ENCODE data around the gene GSG1L. TPM values are rescaled to one million over a fixed set of nuclear protein-coding genes. Genes with fewer than 3 reads are reported as not detected.
A peak's percentile ranks its signal among the peaks of the same experiment; 100 is the strongest.

The GSG1L gene
- total and polyA plus RNA-seq, 12 donors = 0.68 to 14.6 (median 3.4) TPM; not detected in 5

DNA sequence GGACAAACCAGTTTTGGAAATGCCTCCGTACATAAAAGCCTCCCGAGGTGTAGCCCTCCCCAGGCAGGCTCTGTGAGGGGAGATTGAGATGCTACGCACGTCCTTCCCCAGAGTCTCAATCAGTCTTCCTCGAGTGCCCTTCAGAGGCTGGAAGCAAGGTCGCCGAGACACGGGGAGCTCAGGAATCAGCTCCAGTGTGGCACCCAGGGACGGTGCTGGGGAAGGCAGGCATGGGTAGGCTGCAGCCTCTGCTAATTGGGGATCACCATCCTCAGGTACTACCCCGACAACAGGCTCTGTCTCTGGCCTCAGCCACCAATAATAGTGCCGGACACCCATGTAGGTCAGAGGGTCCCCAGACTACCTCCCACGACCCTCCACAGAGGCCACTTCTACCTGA is 28.1 kb upstream of the GSG1L start:
- 78 to 82% methylated on average over 12 of the region's 12 CpGs for WGBS, 2 donors
- Histone ChIP-seq H3K4me1 (no peaks in the 10 kb centered on the region), H3K27ac (no peak overlapping the region), H3K36me3 (peaks cover 0 to 8% (median 0%) of the 10 kb centered on the region in 9 donors), H3K9me3 (no peaks in the 10 kb centered on the region), H3K4me3 (no peak overlapping the region), H3K27me3 (no peaks in the 10 kb centered on the region)
- TF ChIP-seq, protein P1, sequence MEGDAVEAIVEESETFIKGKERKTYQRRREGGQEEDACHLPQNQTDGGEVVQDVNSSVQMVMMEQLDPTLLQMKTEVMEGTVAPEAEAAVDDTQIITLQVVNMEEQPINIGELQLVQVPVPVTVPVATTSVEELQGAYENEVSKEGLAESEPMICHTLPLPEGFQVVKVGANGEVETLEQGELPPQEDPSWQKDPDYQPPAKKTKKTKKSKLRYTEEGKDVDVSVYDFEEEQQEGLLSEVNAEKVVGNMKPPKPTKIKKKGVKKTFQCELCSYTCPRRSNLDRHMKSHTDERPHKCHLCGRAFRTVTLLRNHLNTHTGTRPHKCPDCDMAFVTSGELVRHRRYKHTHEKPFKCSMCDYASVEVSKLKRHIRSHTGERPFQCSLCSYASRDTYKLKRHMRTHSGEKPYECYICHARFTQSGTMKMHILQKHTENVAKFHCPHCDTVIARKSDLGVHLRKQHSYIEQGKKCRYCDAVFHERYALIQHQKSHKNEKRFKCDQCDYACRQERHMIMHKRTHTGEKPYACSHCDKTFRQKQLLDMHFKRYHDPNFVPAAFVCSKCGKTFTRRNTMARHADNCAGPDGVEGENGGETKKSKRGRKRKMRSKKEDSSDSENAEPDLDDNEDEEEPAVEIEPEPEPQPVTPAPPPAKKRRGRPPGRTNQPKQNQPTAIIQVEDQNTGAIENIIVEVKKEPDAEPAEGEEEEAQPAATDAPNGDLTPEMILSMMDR (IDR thresholded peaks at IDR 0.05) = no peak
- DNase-seq = no peak
- ATAC-seq = peak in 1 of 8 donors; percentile 16
- intact Hi-C loops (cut with DNase I) = loop anchor here in 1 of 10 donors (5.0 kb wide), 1 partner anchor 46 kb away; no protein-coding TSS in a partner anchor

DNA sequence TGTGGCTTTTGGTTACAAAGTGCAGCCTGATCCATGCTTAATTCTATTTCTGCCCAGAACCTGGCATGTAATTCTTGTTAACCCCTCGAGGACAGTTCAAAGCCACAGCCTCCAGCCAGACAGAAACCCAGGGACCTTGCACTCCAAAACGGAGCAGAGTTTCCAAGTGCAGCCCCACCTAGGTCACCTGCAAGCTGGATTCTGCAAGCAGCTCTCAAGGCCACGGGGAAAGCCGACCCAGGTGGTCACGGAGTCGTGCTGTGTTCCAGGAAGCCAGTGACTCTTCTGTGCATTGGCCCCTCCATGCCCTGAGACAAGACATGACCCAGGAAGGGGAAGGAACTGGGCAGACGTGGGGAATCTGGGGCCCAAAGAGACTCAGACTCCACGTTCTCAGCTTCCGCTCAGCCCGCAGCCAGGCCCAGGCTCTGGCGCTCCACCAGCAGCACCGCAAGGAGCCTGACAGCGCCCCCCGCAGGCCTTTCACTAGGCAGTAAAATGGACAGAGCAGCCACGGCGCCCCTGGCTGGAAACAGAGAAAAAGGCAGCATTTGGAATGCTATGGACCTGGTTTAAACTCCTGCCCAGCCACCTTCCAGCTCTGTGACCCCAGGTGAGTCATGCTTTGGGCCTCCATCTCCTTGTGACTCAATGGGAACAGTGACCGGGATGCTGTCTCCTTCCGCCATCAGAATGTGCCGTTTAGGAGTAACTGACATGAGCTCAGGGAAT is 27.3 kb upstream of the GSG1L start:
- no peak for ATAC-seq
- Histone ChIP-seq H3K36me3 (no peaks in the 10 kb centered on the region), H3K4me3 (no peak overlapping the region), H3K27me3 (no peaks in the 10 kb centered on the region), H3K27ac (no peak overlapping the region), H3K9me3 (no peaks in the 10 kb centered on the region), H3K4me1 (no peaks in the 10 kb centered on the region)
- intact Hi-C loops (cut with DNase I) = loop anchor here in 1 of 10 donors (5.0 kb wide), 1 partner anchor 46 kb away; no protein-coding TSS in a partner anchor
- TF ChIP-seq, protein P1 (IDR thresholded peaks at IDR 0.05) = peak in 1 of 9 donors; percentile 8
- DNase-seq = no peak
- 74 to 77% methylated on average over 19 of the region's 19 CpGs for WGBS, 2 donors

DNA sequence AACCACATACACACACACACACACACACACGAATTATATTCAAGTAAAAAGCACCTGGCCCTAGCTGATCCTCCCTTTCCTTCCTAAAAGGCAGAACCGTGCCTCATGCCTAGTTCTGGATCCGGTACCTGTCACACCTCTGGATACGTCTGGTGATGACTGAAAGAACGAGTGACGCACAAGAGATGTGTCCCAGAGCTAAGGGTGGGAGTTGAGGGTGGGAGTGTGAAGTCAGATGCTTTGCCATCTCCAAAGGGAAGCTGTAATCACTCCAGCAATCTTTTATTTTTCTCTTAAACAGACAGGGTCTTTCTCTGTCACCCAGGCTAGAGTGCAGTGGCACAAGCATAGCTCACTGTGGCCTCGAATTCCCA is 26.5 kb upstream of the GSG1L start:
- H3K4me3 ChIP-seq = no peak overlapping the region
- 72 to 77% methylated on average over 7 of the region's 7 CpGs for WGBS, 2 donors
- DNase-seq (no peak), ATAC-seq (no peak)
- intact Hi-C loops (cut with DNase I) = loop anchor here in 2 of 10 donors (5.0 to 10.0 kb wide), 2 partner anchors 47 to 65 kb away; no protein-coding TSS in a partner anchor
- H3K36me3 ChIP-seq = no peaks in the 10 kb centered on the region
- no peak overlapping the region for H3K27ac ChIP-seq
- H3K9me3 ChIP-seq = no peaks in the 10 kb centered on the region
- TF ChIP-seq, protein P1 (IDR thresholded peaks at IDR 0.05) = no peak
- peaks cover 0 to 4% (median 0%) of the 10 kb centered on the region in 7 donors for H3K27me3 ChIP-seq
- no peaks in the 10 kb centered on the region for H3K4me1 ChIP-seq

DNA sequence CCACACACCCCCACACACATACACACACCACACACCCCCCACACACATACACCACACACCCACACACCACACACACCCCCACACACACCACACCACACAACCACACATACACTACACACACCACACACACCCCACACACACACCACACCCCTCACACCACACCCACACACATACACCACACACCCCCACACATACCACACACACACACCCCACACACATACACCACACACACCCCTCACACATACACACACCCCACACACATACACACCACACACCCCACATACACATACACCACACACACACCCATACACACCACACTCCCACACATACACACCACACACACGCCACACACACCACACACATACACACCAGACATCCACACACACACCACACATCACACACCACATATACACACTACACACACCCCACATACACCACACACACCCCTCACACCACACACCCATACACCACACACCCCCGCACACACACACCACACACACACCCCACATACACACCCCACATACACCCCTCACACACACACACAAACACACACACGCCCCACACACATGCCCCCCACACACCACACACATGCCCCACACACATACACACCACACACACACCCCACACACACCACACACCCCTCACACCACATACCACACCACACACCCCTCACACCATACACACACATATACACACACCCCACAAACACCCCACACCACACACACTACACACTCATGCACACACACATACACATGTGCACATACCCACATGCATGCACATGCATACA is 25.9 kb upstream of the GSG1L start:
- TF ChIP-seq, protein P1 (IDR thresholded peaks at IDR 0.05) = no peak

More for the DNA sequence above, 25.9 kb upstream of the GSG1L start:
- ATAC-seq (no peak), DNase-seq (no peak)
- Histone ChIP-seq H3K36me3 (no peaks in the 10 kb centered on the region), H3K27me3 (peaks cover 0 to 4% (median 0%) of the 10 kb centered on the region in 7 donors), H3K27ac (no peak overlapping the region), H3K4me1 (no peaks in the 10 kb centered on the region), H3K9me3 (no peaks in the 10 kb centered on the region), H3K4me3 (no peak overlapping the region)
- 97 to 98% methylated on average over 3 of the region's 3 CpGs for WGBS, 2 donors
- intact Hi-C loops (cut with DNase I) = loop anchor here in 1 of 10 donors (10.0 kb wide), 1 partner anchor 65 kb away; no protein-coding TSS in a partner anchor
